ENCODE measurements around the gene USP50.
A peak's percentile ranks its signal among the peaks of the same experiment; 100 is the strongest.
"Not testable (repeated sequence)": the region's sequence is repeated elsewhere in the genome, so short reads cannot be mapped to it uniquely, and the experiment has no call there.

Gene USP50

GRCh38 chr15:50501815-50502214 is 44.7 kb downstream of the USP50 start:
- no peak for DNase-seq

DNA sequence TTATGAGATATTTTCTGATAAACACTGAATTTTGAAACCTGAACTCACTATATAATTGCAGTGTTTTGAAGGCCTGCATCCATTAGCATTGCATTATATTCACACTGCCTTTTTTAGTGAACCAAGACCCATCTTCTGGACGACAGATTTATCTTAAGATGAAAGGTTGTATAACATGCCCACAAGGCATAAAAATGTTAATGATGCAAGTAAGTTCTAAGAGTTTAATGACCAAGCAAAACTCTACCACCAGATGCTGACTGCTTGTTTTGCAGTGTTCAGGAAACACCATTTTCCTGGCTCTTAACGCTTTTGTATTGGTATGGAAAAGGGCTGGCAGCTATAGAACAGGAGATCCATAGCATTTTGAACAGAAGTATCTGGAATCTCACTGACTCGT is 46.1 kb downstream of the USP50 start:
- DNase-seq, result no peak

GRCh38 chr15:50496692-50497091 is 49.8 kb downstream of the USP50 start:
- DNase-seq, result no peak

DNA sequence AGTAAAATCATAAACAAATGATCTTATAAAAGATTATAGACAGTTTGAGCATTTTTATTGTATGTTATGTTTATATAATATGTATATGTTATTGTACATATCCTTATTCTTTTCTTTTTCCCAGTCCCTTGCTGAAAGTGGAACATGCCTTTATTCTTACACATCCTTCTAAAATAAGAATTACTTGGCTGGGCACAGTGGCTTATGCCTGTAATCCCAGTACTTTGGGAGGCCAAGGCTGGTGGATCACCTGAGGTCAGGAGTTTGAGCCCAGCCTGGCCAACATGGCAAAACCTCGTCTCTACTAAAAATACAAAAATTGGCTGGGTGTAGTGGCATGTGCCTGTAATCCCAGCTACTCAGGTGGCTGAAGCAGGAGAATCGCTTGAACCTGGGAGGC is 51.9 kb downstream of the USP50 start:
- DNase-seq, result not testable (repeated sequence)

DNA sequence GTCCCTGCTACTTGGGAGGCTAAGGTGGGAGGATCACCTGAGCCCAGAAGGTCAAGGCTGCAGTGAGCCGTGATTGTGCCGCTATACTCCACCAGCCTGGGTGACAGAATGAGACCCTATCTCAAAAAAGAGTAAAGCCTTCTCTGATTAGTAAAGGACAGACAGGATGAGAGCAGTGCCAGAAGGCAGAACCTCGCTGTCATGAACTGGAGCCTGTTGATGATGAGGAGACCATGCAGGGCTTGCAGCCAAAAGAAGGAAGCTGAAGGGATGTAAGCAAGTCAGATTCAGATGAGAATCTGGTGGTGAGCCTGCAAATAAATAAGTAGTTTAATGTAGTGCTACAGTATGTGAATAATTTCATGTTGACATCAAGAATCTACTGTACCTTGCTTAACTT is 52.8 kb downstream of the USP50 start:
- DNase-seq, result no peak

DNA sequence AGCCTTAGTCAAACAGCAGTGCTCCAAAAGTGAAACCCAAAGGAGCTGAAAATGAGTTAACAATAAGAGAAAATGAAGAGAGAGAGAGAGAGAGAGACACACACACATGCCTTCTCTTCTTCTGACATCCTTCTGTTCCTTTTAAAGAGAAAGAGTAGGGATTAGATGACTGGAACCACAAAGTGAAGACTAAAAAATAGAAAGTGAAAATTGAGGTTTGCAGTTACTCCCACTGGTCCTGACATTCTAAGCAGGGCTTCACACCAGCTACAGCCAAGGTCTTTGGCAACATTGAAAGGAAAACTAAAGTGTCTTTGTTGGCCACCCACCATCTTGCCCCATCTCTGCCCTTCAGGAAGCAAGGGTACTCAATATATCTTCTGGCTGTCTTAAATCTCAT is 59.2 kb downstream of the USP50 start:
- DNase-seq, result no peak

DNA sequence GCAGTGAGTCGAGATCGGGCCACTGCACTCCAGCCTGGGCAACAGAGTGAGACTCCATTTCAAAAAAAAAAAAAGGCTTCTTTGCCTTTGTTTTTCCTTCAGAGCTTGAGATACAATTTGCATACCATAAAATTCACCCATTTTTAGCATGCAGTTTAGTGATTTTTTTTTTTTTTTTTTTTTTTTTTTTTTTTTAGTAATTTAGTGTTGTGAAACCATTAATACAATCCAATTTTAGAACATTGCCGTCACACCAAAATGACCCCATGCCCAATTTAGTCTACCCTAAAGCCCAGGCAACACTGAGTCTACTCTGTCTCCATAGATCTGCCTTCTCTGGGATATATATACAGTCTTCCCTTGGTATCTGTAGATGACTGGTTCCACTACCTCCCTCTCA is 61.1 kb downstream of the USP50 start:
- no peak for DNase-seq

GRCh38 chr15:50484781-50485180 is 61.7 kb downstream of the USP50 start:
- DNase-seq, result no peak

DNA sequence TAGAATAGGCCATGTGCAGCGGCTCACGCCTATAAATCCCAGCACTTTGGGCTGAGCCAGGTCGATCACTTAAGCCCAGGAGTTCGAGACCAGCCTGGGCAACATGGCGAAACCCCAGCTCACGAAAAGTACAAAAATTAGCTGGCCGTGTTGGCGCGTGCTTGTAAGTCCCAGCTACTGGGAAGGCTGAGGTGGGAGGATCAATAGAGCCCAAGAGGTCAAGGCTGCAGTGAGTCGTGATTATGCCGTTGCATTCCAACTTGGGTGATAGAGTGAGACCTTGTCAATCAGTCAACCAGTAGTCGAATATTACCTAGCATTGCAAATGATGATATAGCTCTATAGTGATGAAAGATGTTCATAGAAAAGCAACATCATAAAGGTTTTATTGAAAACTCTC is 70.3 kb downstream of the USP50 start:
- no peak for DNase-seq

DNA sequence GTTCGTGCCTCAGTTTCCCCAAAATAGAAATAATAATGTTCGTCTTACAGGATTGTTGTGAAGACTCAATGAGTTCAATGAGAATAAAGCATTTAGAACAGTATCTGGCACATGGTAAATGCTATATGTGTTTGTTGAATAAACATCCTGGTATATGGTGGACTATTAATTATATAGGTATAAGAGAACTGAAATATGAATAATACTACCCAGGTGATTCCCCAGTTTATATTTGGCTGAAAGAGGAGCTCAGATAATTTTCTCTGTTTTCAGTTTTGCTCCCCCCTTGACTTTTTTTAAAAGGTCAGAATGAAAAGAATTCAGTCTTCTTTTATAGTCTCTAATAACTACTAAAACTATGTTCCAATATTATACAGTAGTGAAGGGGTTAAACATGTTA is 75.4 kb downstream of the USP50 start:
- DNase-seq, result no peak

GRCh38 chr15:50463423-50464358 is 82.8 kb downstream of the USP50 start:
- peak; percentile 6 for DNase-seq

- peak; percentile 14 for DNase-seq
These were observed 87.9 kb downstream of the USP50 start for GRCh38 chr15:50458348-50459112.

DNA sequence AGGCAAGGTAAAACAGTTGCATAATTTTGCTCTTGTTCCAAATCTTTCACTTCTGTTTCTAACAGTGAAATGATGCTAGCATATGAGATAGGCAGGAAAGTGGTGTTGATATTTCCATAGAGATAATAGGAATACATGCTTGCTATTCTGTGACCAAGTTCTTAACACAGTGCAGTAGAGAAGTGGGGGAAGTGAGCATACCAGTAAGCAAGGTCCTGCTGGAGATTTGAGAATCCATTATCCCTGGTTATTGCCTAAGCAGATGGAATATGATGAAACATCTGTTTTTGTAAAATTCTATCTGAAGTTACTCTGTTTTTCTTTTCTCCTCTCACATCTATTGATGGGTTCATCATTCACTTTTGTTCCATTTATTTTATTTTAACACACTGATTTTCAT is 93.5 kb downstream of the USP50 start:
- peak; percentile 31 for DNase-seq

Measured in fibroblast of upper back skin (primary cell).